Epithelial cell of proximal tubule (primary cell): ENCODE data around the gene RNF44. TPM values are rescaled to one million over a fixed set of nuclear protein-coding genes. Genes with fewer than 3 reads are reported as not detected.

ENCODE experiments used
- DNase-seq: peaks from one replicate; pipeline ENCODE4 v3.0.0-alpha.2; 2011; ENCODE audit warnings: low read depth
- H3K4me3 ChIP-seq: 2 replicates; pipeline ENCODE4 v1.5.1; 2011; ENCODE audit warnings: low read depth, mild to moderate bottlenecking, low read length
- total RNA-seq: library from RNA; depleted of rRNA; stranded (reverse); fragments of >200 nt; gene quantifications from 2 replicates; pipeline ENCODE4 v1.2.3, GENCODE V29; 2015
- TF ChIP-seq, protein P1 (sequence below): conservative IDR thresholded peaks from 2 replicates; pipeline ENCODE4 v1.5.1; 2012; ENCODE audit warnings: low read depth, mild to moderate bottlenecking, low read length

RNF44 gene
- total RNA-seq, 1 donor from 2014 or later = 17.1 TPM

- H3K4me3 ChIP-seq = no peak overlapping the region
- no peak for DNase-seq
- TF ChIP-seq, protein P1, sequence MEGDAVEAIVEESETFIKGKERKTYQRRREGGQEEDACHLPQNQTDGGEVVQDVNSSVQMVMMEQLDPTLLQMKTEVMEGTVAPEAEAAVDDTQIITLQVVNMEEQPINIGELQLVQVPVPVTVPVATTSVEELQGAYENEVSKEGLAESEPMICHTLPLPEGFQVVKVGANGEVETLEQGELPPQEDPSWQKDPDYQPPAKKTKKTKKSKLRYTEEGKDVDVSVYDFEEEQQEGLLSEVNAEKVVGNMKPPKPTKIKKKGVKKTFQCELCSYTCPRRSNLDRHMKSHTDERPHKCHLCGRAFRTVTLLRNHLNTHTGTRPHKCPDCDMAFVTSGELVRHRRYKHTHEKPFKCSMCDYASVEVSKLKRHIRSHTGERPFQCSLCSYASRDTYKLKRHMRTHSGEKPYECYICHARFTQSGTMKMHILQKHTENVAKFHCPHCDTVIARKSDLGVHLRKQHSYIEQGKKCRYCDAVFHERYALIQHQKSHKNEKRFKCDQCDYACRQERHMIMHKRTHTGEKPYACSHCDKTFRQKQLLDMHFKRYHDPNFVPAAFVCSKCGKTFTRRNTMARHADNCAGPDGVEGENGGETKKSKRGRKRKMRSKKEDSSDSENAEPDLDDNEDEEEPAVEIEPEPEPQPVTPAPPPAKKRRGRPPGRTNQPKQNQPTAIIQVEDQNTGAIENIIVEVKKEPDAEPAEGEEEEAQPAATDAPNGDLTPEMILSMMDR = no peak
Measured at GRCh38 chr5:176508603-176509002, 28.6 kb downstream of the RNF44 start.

DNA sequence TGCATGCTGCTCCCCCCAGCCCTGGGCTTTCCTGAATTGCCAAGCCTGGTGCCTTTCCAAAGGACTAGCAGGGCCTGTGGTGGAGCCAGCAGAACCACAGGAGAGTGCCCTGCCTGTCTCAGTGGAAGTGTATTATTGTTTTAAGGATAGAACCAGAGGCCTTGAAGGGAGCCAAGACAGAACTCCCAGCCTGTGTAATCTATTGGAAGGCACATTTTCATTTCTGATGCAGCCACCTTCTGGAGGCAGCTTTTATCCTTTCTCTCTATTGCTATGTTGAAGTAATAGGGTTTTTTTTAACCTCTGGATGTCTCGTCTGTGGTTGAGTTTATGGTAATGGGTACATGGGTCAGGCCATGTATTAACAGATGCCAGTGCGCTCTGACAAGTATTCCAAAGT is 29.3 kb downstream of the RNF44 start:
- no peak overlapping the region for H3K4me3 ChIP-seq
- no peak for DNase-seq
- TF ChIP-seq, protein P1 = no peak

DNA sequence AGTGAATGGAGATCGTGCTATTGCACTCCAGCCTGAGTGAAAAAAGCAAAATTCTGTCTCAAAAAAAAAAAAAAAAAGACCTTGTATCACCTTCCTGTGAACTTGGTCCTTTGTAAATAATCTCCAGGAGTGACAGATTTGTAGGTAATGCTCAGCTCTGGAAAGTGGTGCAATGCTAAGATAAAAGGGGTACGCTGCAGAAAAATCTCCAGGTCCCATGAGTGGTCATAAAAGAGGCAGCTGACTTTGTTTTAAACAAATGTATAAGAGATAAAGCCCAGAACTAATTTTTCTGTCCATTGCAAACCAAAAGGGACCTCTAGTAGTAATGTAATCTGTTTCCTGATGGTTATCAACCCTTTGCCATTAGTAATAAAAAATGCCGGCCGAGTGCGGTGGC is 33.7 kb downstream of the RNF44 start:
- DNase-seq = no peak
- H3K4me3 ChIP-seq = no peak overlapping the region
- TF ChIP-seq, protein P1 = no peak

- no peak for DNase-seq
- H3K4me3 ChIP-seq = no peak overlapping the region
- TF ChIP-seq, protein P1 = no peak
Measured at GRCh38 chr5:176501333-176501732, 35.9 kb downstream of the RNF44 start.

DNA sequence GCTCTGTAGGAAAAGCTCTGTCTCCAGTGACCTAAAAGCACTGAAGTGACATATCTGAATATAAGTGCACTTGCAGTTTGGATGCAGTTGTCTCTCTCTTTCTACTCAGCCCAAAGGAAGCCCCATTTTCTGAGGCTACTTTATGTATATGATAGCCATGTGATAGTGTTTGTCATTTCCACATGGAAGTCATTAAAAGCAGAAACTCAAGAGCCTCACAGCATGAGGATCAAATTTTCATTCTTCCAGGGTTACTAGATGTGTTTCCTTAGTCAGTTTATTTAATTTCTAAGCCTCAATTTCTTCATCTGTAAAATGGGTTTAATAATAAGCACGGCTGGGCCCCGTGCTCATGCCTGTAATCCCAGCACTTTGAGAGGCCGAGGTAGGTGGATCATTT is 36.7 kb downstream of the RNF44 start:
- H3K4me3 ChIP-seq = no peak overlapping the region
- TF ChIP-seq, protein P1 = no peak
- no peak for DNase-seq

DNA sequence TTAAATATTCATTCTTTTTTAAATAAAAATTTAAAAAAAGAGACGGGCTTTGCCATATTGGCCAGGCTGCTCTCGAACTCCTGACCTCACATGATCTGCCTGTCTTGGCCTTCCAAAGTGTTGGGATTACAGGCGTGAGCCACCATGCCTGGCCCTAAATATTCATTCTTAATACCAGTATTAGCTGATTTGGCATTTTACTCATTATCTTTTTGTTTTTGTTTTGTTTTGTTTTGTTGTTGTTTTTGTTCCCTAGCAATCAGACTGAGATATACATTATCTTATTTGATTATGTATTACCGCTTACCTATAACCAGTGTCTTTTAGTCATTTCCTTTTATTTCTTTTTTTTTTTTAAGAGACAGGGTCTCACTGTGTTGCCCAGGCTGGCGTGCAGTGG is 37.9 kb downstream of the RNF44 start:
- no peak overlapping the region for H3K4me3 ChIP-seq
- DNase-seq = no peak
- TF ChIP-seq, protein P1 = no peak

GRCh38 chr5:176497852-176498251 is 39.4 kb downstream of the RNF44 start:
- no peak for DNase-seq
- no peak overlapping the region for H3K4me3 ChIP-seq
- TF ChIP-seq, protein P1 = no peak
